LNCAP (cell line): ENCODE results near the gene PDZD2.

Experiments used
- CTCF ChIP-seq: fragments of 450-650 bp; IDR thresholded peaks from 2 replicates; pipeline ENCODE4 v1.5.1; 2017; ENCODE audit warnings: mild to moderate bottlenecking

PDZD2 gene

GRCh38 chr5:31898036-31898632, 259.2 kb downstream of the PDZD2 start:
- TF ChIP-seq CTCF = no peak

- no peak for TF ChIP-seq CTCF
These were observed 261.4 kb downstream of the PDZD2 start for GRCh38 chr5:31900296-31900865.

- TF ChIP-seq CTCF = no peak
These were observed 263.0 kb downstream of the PDZD2 start for GRCh38 chr5:31901807-31902530.

GRCh38 chr5:31908396-31908795, 269.5 kb downstream of the PDZD2 start:
- TF ChIP-seq CTCF = no peak

GRCh38 chr5:31909073-31909472, 270.1 kb downstream of the PDZD2 start:
- TF ChIP-seq CTCF = no peak

GRCh38 chr5:31911291-31912265, 272.6 kb downstream of the PDZD2 start:
- TF ChIP-seq CTCF = no peak

DNA sequence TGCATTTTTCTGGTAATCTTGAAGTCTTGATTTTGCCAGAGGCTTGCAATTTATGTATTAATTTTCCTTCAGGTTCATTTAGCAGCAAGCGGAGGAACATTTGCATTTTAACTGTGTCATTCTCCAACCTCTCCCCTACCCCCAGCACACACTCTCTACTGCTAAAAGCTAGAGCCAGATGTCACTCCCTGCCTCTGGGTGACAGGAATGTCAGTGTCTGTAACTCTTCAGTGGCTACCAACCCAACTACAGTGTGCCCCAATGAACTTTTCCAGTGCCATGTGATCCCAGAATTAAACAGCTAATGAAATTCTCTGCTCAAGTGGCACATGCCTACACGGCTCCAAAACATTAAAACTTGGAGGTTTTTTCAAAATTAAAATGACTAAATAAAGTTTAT, 274.9 kb downstream of the PDZD2 start:
- no peak for TF ChIP-seq CTCF
